Measurements from ENCODE around the gene TGFBR3L. TPM values are rescaled to one million over a fixed set of nuclear protein-coding genes. Genes with fewer than 3 reads are reported as not detected.

TGFBR3L gene
- polyA plus RNA-seq, 1 donor (not counting 4 experiments of a cell fraction or from before 2014, with no cell fraction given) = 0.28 TPM

- dilution Hi-C loops (cut with MboI; ENCODE audit: extremely low pct_ligation_motif_present, low sequenced_read_pairs) = no loop called here
- H2AFZ ChIP-seq (ENCODE audit: control insufficient read depth, low read length) = no peak overlapping the region
- peak overlapping the region; percentile 99 for H3K9ac ChIP-seq (ENCODE audit: control insufficient read depth, extremely low read depth, insufficient read depth, low read length)
- peaks cover 6 to 14% of the 10 kb centered on the region in 2 experiments for H3K36me3 ChIP-seq (ENCODE audit: control insufficient read depth in 2 of 2, extremely low read depth in 1 of 2, insufficient read depth in 2 of 2, low read length in 2 of 2)
- peaks cover 53% of the 10 kb centered on the region for H3K4me1 ChIP-seq (ENCODE audit: control insufficient read depth, extremely low read depth, insufficient read depth, low read length)
- peak overlapping the region; percentile 92 for H3K4me2 ChIP-seq (ENCODE audit: control insufficient read depth, extremely low read depth, insufficient read depth, low read depth, low read length)
- peaks cover 3% of the 10 kb centered on the region for H3K9me1 ChIP-seq (ENCODE audit: control insufficient read depth, extremely low read depth, insufficient read depth, low read length)
- peak overlapping the region; percentile 98 for H3K27ac ChIP-seq (ENCODE audit: control insufficient read depth, insufficient read depth, low read length)
- H4K20me1 ChIP-seq (ENCODE audit: control insufficient read depth, extremely low read depth, insufficient read depth, low read length) = peaks cover 5% of the 10 kb centered on the region
- H3K9me3 ChIP-seq (ENCODE audit: control insufficient read depth, low read depth, low read length) = no peaks in the 10 kb centered on the region
- FAIRE-seq = peak; percentile 44
- no peak for TF ChIP-seq CTCF (optimal IDR thresholded peaks at IDR 0.05 in 1 of 3, IDR thresholded peaks at IDR 0.05 in 1 of 3, conservative IDR thresholded peaks at IDR 0.05 in 1 of 3; ENCODE audit: extremely low read depth in 1 of 3, insufficient read depth in 2 of 3, low read length in 3 of 3)
- no peak for TF ChIP-seq EZH2 (IDR thresholded peaks at IDR 0.05; ENCODE audit: low read length)
- no peak for DNase-seq (ENCODE audit: low read depth, low spot score)
- peaks cover 40% of the 10 kb centered on the region for H3K79me2 ChIP-seq (ENCODE audit: control insufficient read depth, insufficient read depth, low read length)
- peak overlapping the region; percentile 65 to 94 (median 76) for H3K4me3 ChIP-seq (ENCODE audit: control insufficient read depth in 2 of 3, extremely low read depth in 1 of 3, insufficient read depth in 2 of 3, low read depth in 1 of 3, low read length in 3 of 3)
- H3K27me3 ChIP-seq (ENCODE audit: control insufficient read depth, extremely low read depth, insufficient read depth, low read length) = no peaks in the 10 kb centered on the region
These were observed 11.8 kb upstream of the TGFBR3L start for GRCh38 chr19:7902796-7903243.

GRCh38 chr19:7903244-7904073 lies 11.2 kb upstream of the TGFBR3L start, which contains the start of gene MAP2K7:
Gene MAP2K7 (plus strand): TSS chr19:7903877. CDS start chr19:7903945, 68 bp downstream.
- Histone ChIP-seq H3K36me3 (ENCODE audit: control insufficient read depth in 2 of 2, extremely low read depth in 1 of 2, insufficient read depth in 2 of 2, low read length in 2 of 2) (peaks cover 6 to 14% of the 10 kb centered on the region in 2 experiments), H2AFZ (ENCODE audit: control insufficient read depth, low read length) (peak within 1 kb of the TSS; percentile 68), H4K20me1 (ENCODE audit: control insufficient read depth, extremely low read depth, insufficient read depth, low read length) (peaks cover 5% of the 10 kb centered on the region), H3K4me3 (ENCODE audit: control insufficient read depth in 2 of 3, extremely low read depth in 1 of 3, insufficient read depth in 2 of 3, low read depth in 1 of 3, low read length in 3 of 3) (peak within 1 kb of the TSS; percentile 84 to 94 (median 90)), H3K27me3 (ENCODE audit: control insufficient read depth, extremely low read depth, insufficient read depth, low read length) (no peaks in the 10 kb centered on the region), H3K79me2 (ENCODE audit: control insufficient read depth, insufficient read depth, low read length) (peaks cover 45% of the 10 kb centered on the region), H3K27ac (ENCODE audit: control insufficient read depth, insufficient read depth, low read length) (peak within 1 kb of the TSS; percentile 98), H3K4me2 (ENCODE audit: control insufficient read depth, extremely low read depth, insufficient read depth, low read depth, low read length) (peak within 1 kb of the TSS; percentile 92), H3K9me1 (ENCODE audit: control insufficient read depth, extremely low read depth, insufficient read depth, low read length) (peaks cover 3% of the 10 kb centered on the region), H3K9ac (ENCODE audit: control insufficient read depth, extremely low read depth, insufficient read depth, low read length) (peak within 1 kb of the TSS; percentile 99), H3K9me3 (ENCODE audit: control insufficient read depth, low read depth, low read length) (no peaks in the 10 kb centered on the region), H3K4me1 (ENCODE audit: control insufficient read depth, extremely low read depth, insufficient read depth, low read length) (peaks cover 52% of the 10 kb centered on the region)
- no peak for TF ChIP-seq EZH2 (IDR thresholded peaks at IDR 0.05; ENCODE audit: low read length)
- peak; percentile 64 to 99 (median 69) for TF ChIP-seq CTCF (optimal IDR thresholded peaks at IDR 0.05 in 1 of 3, IDR thresholded peaks at IDR 0.05 in 1 of 3, conservative IDR thresholded peaks at IDR 0.05 in 1 of 3; ENCODE audit: extremely low read depth in 1 of 3, insufficient read depth in 2 of 3, low read length in 3 of 3)
- dilution Hi-C loops (cut with MboI; ENCODE audit: extremely low pct_ligation_motif_present, low sequenced_read_pairs) = no loop called here
- DNase-seq (ENCODE audit: low read depth, low spot score) (peak; percentile 95), FAIRE-seq (peak; percentile 89)

All from keratinocyte (primary cell).